TTC549 (cell line): ENCODE results near the gene DDX18.
"Not testable (repeated sequence)": the region's sequence is repeated elsewhere in the genome, so short reads cannot be mapped to it uniquely, and the experiment has no call there.

Experiments used
- FAIRE-seq: peaks from 2 replicates; lab custom pipeline; 2012; peaks lifted over from hg19 to GRCh38; lab: Jason Lieb, UNC

Gene DDX18

DNA sequence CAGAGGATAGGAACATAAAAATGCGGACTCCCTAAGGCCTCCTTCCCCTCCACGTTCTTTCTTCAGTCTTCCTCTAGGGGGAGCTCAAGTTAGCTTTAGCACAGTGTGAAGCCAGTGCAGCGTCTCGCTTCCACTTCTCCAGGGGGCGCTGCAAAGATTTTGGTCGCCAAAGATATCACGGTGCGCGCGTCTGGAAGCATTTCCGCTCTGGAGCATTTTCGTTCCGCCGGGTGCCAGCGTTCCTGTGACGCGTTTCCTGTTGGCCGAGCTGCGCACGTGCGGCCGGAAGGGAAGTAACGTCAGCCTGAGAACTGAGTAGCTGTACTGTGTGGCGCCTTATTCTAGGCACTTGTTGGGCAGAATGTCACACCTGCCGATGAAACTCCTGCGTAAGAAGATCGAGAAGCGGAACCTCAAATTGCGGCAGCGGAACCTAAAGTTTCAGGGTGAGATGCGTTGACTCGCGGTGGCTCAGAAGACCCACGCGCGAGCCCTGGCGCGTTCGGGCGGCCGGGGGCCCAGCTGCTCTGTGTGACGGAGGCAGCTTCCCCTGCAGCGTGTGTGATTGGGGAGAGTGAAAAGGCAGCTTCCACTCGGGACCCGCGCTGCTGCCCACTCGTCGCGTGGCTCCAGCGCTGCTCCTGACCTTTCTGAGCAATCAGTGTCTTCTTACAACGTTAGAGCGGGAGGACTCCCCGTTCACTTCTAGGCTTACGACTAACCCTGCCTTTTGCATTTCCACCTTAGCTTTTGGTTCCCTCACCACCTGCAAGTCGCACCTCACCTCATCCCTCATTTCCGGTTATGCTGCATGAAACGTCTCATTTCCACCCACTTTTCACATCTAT, at the start of gene DDX18:
TSS of gene DDX18 (plus strand) at position 275 of the 848 bp plus-strand sequence. CDS start at position 362, 87 bp downstream.
- peak; percentile 97 for FAIRE-seq

DNA sequence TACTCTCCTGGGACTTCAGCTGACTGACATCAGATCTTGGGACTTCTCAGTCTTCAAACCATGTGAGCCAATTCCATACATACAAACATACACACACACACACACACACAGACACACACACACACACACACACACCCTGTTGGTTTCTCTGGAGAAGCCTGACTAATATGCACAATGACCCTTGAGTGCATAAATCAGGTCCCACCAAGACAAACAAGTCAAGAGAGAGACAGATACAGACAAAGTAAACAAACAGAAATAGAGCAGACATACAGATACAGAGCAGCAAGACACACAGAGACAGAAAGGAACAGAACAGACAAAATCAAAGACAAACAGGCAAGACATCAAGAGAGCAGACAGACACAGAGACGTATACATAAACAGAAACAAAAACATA, 43.8 kb upstream of the DDX18 start:
- FAIRE-seq, result no peak

GRCh38 chr2:117771969-117772630, 42.4 kb upstream of the DDX18 start:
- FAIRE-seq, result peak; percentile 91

DNA sequence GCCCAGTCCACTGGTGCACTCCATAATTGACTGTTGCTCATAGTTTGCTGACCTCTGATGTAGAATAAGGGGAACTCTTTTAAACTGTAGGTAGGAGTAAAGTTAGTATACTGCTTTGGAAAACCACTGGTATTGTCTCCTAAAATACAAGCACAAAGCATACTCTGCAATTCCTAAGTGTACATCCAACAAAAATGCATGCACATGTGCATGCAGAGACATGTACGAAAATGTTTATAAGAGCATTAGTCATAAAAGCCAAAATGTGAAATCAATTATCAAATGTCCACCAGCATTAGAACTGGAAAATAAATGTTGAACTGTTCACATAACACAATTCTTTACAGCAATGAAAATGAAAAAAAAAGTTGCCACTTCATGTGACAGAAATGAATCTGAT, 39.8 kb upstream of the DDX18 start:
- FAIRE-seq, result no peak

- FAIRE-seq, result no peak
These were observed 38.7 kb upstream of the DDX18 start for GRCh38 chr2:117775703-117776219.

- no peak for FAIRE-seq
These were observed 37.6 kb upstream of the DDX18 start for GRCh38 chr2:117776888-117777287.

- FAIRE-seq, result peak; percentile 63
These were observed 28.8 kb upstream of the DDX18 start for GRCh38 chr2:117785740-117786139.

- no peak for FAIRE-seq
These were observed 28.0 kb upstream of the DDX18 start for GRCh38 chr2:117786520-117786919.

DNA sequence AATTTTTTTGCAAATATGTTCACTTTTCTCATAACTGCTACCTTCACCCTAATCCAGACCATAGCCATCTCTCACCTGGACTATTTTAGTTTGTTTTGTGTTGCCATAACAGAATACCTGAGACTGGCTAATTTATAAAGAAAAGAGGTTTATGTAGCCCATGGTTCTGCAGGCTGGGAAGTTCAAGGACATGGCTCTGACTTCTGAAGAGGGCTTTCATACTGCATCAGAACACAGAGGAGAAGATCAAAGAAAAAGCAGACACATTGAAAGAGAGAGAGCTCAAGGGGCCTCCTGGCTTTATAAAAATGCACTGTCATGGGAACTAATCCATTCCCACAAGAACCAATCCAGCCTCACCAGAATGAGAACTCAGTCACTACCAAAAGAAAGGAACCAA, 25.0 kb upstream of the DDX18 start:
- no peak for FAIRE-seq

GRCh38 chr2:117794668-117795067, 19.8 kb upstream of the DDX18 start:
- no peak for FAIRE-seq

DNA sequence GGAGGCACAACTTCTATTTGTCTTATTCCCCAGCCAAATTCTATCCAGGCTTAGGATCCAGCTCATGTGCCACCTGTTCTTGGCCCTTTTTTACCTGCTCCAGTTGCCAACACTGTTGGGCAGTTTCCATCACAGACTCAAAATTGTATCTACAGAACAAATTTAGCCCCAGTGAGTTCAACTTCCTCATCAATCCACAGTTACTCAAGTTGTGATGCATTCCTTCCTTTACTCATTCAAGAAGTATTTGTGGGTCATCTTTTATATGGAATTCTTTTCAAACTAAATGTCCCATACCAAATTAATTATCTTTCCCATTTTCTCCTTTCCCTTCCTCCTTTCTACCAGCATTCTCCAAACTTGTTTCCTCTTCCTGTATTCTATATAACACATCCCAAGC, 12.7 kb upstream of the DDX18 start:
- FAIRE-seq, result no peak

DNA sequence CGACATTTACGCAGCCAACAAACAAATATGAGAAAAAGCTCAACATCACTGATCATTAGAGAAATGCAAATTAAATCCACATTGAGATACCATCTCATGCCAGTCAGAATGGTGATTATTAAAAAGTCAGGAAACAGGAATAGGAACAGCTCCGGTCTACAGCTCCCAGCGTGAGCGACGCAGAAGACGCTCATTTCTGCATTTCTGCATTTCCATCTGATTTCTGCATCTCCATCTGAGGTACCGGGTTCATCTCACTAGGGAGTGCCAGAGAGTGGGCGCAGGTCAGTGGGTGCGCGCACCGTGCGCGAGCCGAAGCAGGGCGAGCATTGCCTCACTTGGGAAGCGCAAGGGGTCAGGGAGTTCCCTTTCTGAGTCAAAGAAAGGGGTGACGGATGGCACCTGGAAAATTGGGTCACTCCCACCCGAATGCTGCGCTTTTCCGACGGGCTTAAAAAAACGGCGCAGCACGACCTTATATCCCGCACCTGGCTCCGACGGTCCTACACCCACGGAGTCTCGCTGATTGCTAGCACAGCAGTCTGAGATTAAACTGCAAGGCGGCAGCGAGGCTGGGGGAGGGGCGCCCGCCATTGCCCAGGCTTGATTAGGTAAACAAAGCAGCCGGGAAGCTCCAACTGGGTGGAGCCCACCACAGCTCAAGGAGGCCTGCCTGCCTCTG, 10.7 kb upstream of the DDX18 start:
- not testable (repeated sequence) for FAIRE-seq

GRCh38 chr2:117812443-117812842, 2.0 kb upstream of the DDX18 start:
- no peak for FAIRE-seq

- no peak for FAIRE-seq
These were observed 1.5 kb downstream of the DDX18 start for GRCh38 chr2:117815946-117816345.

- FAIRE-seq, result no peak
These were observed 4.4 kb downstream of the DDX18 start for GRCh38 chr2:117818921-117819320.

- no peak for FAIRE-seq
These were observed 6.0 kb downstream of the DDX18 start for GRCh38 chr2:117820444-117820843.

- FAIRE-seq, result no peak
These were observed 10.9 kb downstream of the DDX18 start for GRCh38 chr2:117825437-117825836.

DNA sequence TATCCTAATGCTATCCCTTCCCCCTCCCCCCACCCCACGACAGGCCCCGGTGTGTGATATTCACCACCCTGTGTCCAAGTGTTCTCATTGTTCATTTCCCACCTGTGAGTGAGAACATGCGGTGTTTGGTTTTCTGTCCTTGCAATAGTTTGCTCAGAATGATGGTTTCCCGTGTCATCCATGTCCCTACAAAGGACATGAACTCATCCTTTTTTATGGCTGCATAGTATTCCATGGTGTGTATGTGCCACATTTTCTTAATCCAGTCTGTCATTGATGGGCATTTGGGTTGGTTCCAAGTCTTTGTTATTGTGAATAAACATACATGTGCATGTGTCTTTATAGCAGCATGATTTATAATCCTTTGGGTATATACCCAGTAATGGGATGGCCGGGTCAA, 13.0 kb downstream of the DDX18 start:
- FAIRE-seq, result not testable (repeated sequence)

GRCh38 chr2:117828870-117829269, 14.4 kb downstream of the DDX18 start:
- FAIRE-seq, result no peak

- no peak for FAIRE-seq
These were observed 17.8 kb downstream of the DDX18 start for GRCh38 chr2:117832332-117832731.

GRCh38 chr2:117832905-117833613, 18.6 kb downstream of the DDX18 start:
- no peak for FAIRE-seq

- no peak for FAIRE-seq
These were observed 19.4 kb downstream of the DDX18 start for GRCh38 chr2:117833911-117834310.
